ENCODE measurements around the gene LRRK2. TPM values are rescaled to one million over a fixed set of nuclear protein-coding genes. Genes with fewer than 3 reads are reported as not detected.
A peak's percentile ranks its signal among the peaks of the same experiment; 100 is the strongest.

The LRRK2 gene
- total RNA-seq, 1 experiment from 2014 or later = 3.1 TPM

DNA sequence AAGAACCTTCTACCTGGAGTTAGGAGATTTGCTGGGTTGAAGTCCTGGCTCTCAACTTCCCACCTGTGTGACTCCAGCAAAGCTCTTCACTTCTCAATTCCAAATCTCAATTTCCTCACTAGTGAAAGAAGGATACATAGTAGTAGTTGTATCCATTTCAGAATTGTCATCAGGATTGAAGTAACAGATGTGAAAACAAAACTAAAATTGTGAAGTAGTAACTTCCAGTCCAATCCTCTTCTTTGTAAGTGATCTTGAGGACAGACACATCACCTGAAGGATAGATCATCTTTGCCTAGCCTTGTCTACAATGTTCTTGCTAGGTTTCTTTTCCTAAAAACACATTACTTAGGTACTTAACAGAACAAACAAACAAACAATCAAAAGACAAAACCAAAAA lies 1.2 kb upstream of the LRRK2 start:
- BruUV-seq (replicated peaks) = no TSS peak
- DNase-seq (ENCODE audit: low spot score) = no peak
- Histone ChIP-seq H3K36me3 (ENCODE audit: insufficient read depth, low read length, poor library complexity, severe bottlenecking) (no peaks in the 10 kb centered on the region), H3K4me1 (ENCODE audit: insufficient read depth, low read length, poor library complexity, severe bottlenecking) (no peaks in the 10 kb centered on the region), H3K27ac (ENCODE audit: low read depth, low read length, poor library complexity, severe bottlenecking) (no peak overlapping the region), H3K9me3 (ENCODE audit: low read depth, low read length, poor library complexity, severe bottlenecking) (no peaks in the 10 kb centered on the region), H3K4me3 (ENCODE audit: low read depth, low read length, poor library complexity, severe bottlenecking) (no peak overlapping the region), H3K27me3 (replicated peaks; ENCODE audit: insufficient read depth, low read depth, low read length, poor library complexity) (no peaks in the 10 kb centered on the region)
- POLR2A ChIA-PET (ENCODE audit: low non-redundant PET) = no interaction called here
- intact Hi-C loops (cut with micrococcal nuclease; ENCODE audit: unreplicated experiment) = no loop called here
- CTCF ChIA-PET = no interaction called here
- TF ChIP-seq, protein P1, sequence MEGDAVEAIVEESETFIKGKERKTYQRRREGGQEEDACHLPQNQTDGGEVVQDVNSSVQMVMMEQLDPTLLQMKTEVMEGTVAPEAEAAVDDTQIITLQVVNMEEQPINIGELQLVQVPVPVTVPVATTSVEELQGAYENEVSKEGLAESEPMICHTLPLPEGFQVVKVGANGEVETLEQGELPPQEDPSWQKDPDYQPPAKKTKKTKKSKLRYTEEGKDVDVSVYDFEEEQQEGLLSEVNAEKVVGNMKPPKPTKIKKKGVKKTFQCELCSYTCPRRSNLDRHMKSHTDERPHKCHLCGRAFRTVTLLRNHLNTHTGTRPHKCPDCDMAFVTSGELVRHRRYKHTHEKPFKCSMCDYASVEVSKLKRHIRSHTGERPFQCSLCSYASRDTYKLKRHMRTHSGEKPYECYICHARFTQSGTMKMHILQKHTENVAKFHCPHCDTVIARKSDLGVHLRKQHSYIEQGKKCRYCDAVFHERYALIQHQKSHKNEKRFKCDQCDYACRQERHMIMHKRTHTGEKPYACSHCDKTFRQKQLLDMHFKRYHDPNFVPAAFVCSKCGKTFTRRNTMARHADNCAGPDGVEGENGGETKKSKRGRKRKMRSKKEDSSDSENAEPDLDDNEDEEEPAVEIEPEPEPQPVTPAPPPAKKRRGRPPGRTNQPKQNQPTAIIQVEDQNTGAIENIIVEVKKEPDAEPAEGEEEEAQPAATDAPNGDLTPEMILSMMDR (conservative IDR thresholded peaks at IDR 0.05; ENCODE audit: low read depth, low read length) = no peak
- no peak for TF ChIP-seq EZH2 (IDR thresholded peaks at IDR 0.05; ENCODE audit: borderline replicate concordance, low read depth, low read length, poor library complexity, severe bottlenecking)

GRCh38 chr12:40225337-40225983 lies 663 bp downstream of the LRRK2 start:
- Histone ChIP-seq H3K4me3 (ENCODE audit: low read depth, low read length, poor library complexity, severe bottlenecking) (peak overlapping the region; percentile 53), H3K27me3 (replicated peaks; ENCODE audit: insufficient read depth, low read depth, low read length, poor library complexity) (no peaks in the 10 kb centered on the region), H3K36me3 (ENCODE audit: insufficient read depth, low read length, poor library complexity, severe bottlenecking) (no peaks in the 10 kb centered on the region), H3K4me1 (ENCODE audit: insufficient read depth, low read length, poor library complexity, severe bottlenecking) (no peaks in the 10 kb centered on the region), H3K27ac (ENCODE audit: low read depth, low read length, poor library complexity, severe bottlenecking) (no peak overlapping the region), H3K9me3 (ENCODE audit: low read depth, low read length, poor library complexity, severe bottlenecking) (no peaks in the 10 kb centered on the region)
- intact Hi-C loops (cut with micrococcal nuclease; ENCODE audit: unreplicated experiment) = no loop called here
- ChIA-PET CTCF (no interaction called here), POLR2A (ENCODE audit: low non-redundant PET) (no interaction called here)
- TF ChIP-seq, protein P1 (conservative IDR thresholded peaks at IDR 0.05; ENCODE audit: low read depth, low read length) = no peak
- no peak for TF ChIP-seq EZH2 (IDR thresholded peaks at IDR 0.05; ENCODE audit: borderline replicate concordance, low read depth, low read length, poor library complexity, severe bottlenecking)
- no peak for DNase-seq (ENCODE audit: low spot score)
- BruUV-seq (replicated peaks) = TSS peak; percentile 39

GRCh38 chr12:40225984-40226602 lies 1.3 kb downstream of the LRRK2 start:
- Histone ChIP-seq H3K9me3 (ENCODE audit: low read depth, low read length, poor library complexity, severe bottlenecking) (no peaks in the 10 kb centered on the region), H3K36me3 (ENCODE audit: insufficient read depth, low read length, poor library complexity, severe bottlenecking) (no peaks in the 10 kb centered on the region), H3K27ac (ENCODE audit: low read depth, low read length, poor library complexity, severe bottlenecking) (no peak overlapping the region), H3K4me1 (ENCODE audit: insufficient read depth, low read length, poor library complexity, severe bottlenecking) (no peaks in the 10 kb centered on the region), H3K4me3 (ENCODE audit: low read depth, low read length, poor library complexity, severe bottlenecking) (no peak overlapping the region), H3K27me3 (replicated peaks; ENCODE audit: insufficient read depth, low read depth, low read length, poor library complexity) (no peaks in the 10 kb centered on the region)
- POLR2A ChIA-PET (ENCODE audit: low non-redundant PET) = no interaction called here
- TF ChIP-seq, protein P1 (conservative IDR thresholded peaks at IDR 0.05; ENCODE audit: low read depth, low read length) = no peak
- TF ChIP-seq EZH2 (IDR thresholded peaks at IDR 0.05; ENCODE audit: borderline replicate concordance, low read depth, low read length, poor library complexity, severe bottlenecking) = no peak
- BruUV-seq (replicated peaks) = no TSS peak
- intact Hi-C loops (cut with micrococcal nuclease; ENCODE audit: unreplicated experiment) = no loop called here
- CTCF ChIA-PET = no interaction called here
- no peak for DNase-seq (ENCODE audit: low spot score)

Data from A673 (cell line).